ENCODE measurements around the gene CENPO.

The CENPO gene

DNA sequence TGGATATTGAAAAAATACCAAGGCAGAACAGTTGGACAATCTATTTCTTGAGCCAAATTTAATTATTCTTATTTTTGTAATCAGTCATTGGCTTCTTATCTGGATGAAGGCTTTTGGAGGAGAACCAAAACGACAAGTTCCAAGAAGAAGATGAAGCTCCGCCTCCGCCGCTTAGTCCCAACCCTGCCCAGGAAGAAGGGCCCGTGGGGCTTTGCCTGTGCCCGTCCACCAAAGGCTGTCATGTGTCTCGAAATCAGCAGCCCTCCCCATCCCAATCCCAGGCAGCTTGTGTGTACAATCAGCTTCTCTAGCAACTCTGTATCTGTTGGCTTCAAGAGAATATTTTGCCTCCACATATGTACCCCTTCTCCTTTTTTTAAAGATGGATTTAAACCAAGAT is 24.6 kb upstream of the CENPO start:
- no peak for DNase-seq
- H3K27ac ChIP-seq (ENCODE audit: insufficient read depth in 1 of 2, low read depth in 1 of 2, low read length in 2 of 2, poor library complexity in 1 of 2, severe bottlenecking in 2 of 2), result no peak overlapping the region
- H3K27me3 ChIP-seq (replicated peaks in 2 of 5; ENCODE audit: control insufficient read depth in 4 of 5, insufficient read depth in 5 of 5, low read length in 4 of 5), result no peaks in the 10 kb centered on the region
- H3K4me3 ChIP-seq (ENCODE audit: control insufficient read depth in 1 of 7, extremely low read depth in 1 of 7, insufficient read depth in 4 of 7, low read depth in 2 of 7, low read length in 6 of 7), result no peak overlapping the region
- ChIA-PET POLR2A (no interaction called here), CTCF (interaction anchor here (0.6 kb wide), 1 partner anchor 168 kb away, joined by 3 read pairs; no protein-coding TSS in a partner anchor)
- peaks cover 11 to 29% (median 22%) of the 10 kb centered on the region in 4 experiments for H3K36me3 ChIP-seq (ENCODE audit: control insufficient read depth in 4 of 4, insufficient read depth in 4 of 4, low read length in 3 of 4)
- H3K9me3 ChIP-seq (ENCODE audit: control extremely low read depth in 1 of 5, control insufficient read depth in 4 of 5, insufficient read depth in 2 of 5, low read depth in 1 of 5, low read length in 4 of 5), result no peaks in the 10 kb centered on the region
- WGBS (ENCODE audit: insufficient coverage), result 100% methylated on average over 4 of the region's 7 CpGs
- no peaks in the 10 kb centered on the region for H3K4me1 ChIP-seq (ENCODE audit: control extremely low read depth in 1 of 4, control insufficient read depth in 4 of 4, insufficient read depth in 4 of 4, low read length in 3 of 4)

DNA sequence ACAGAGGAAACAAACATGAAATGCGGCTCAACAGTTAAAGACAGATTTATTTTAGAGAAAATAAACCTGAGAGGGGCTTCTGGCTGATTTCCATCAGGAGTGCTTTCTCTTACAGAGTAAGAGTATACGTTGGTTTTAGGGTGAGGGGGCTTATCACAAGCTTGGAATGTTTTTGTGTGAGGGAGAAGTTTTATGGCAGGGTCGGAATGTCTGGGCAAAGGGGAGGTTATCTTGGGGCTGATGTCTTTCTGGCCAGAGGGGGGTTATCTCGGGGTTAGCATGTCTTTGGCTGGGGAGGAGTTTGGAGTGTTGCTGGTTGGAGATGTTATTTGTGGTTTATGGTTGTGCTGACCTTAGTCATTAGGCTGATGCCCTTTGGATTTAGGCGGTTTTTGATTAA is 22.2 kb upstream of the CENPO start:
- POLR2A ChIA-PET, result no interaction called here
- Histone ChIP-seq H3K27ac (ENCODE audit: insufficient read depth in 1 of 2, low read depth in 1 of 2, low read length in 2 of 2, poor library complexity in 1 of 2, severe bottlenecking in 2 of 2) (no peak overlapping the region), H3K36me3 (ENCODE audit: control insufficient read depth in 4 of 4, insufficient read depth in 4 of 4, low read length in 3 of 4) (peaks cover 6 to 19% (median 13%) of the 10 kb centered on the region in 4 experiments), H3K4me3 (ENCODE audit: control insufficient read depth in 1 of 7, extremely low read depth in 1 of 7, insufficient read depth in 4 of 7, low read depth in 2 of 7, low read length in 6 of 7) (no peak overlapping the region), H3K4me1 (ENCODE audit: control extremely low read depth in 1 of 4, control insufficient read depth in 4 of 4, insufficient read depth in 4 of 4, low read length in 3 of 4) (no peaks in the 10 kb centered on the region), H3K27me3 (replicated peaks in 2 of 5; ENCODE audit: control insufficient read depth in 4 of 5, insufficient read depth in 5 of 5, low read length in 4 of 5) (no peaks in the 10 kb centered on the region), H3K9me3 (ENCODE audit: control extremely low read depth in 1 of 5, control insufficient read depth in 4 of 5, insufficient read depth in 2 of 5, low read depth in 1 of 5, low read length in 4 of 5) (no peaks in the 10 kb centered on the region)
- CTCF ChIA-PET, result no interaction called here
- WGBS (ENCODE audit: insufficient coverage), result 97% methylated on average over 4 of the region's 5 CpGs
- DNase-seq, result no peak

DNA sequence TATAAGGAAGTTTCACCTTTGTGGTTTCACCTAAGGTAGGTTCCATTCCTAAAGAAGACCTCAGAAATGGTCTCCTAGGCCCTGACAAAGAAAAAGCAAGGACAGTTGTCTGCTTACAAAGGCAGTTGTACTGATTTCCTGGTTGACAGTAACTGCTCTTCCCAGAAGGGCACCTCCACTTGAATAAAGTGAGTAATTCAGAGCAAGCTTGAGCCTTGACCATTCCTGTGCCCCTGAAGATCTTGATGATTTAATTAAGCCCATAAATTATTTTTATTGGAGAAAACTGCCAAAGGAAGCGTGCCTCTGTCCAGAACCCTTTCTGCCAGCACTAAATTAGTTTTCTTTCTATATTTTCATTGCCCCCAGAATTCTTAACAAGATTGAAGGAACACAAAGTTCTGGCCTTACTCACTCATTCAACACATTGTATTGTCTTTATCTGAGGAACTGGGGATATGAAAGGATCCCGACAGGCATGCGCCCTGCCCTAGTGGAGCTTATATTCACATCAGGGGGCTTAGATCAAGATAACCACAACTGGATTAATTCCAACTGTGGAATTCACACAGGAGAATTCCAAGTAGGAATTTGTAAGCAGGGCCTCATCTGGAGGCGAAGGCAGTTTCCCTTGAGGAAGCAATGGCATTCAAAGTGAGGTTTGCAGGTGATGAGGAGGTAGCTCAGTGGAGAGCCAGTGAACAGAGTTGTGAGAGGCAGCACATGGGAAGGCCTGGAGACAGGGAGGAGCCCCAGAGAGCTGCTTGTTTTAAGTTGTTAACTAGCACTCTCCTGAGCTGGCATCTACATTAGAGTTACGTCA is 21.2 kb upstream of the CENPO start:
- POLR2A ChIA-PET, result no interaction called here
- H3K36me3 ChIP-seq (ENCODE audit: control insufficient read depth in 4 of 4, insufficient read depth in 4 of 4, low read length in 3 of 4), result peaks cover 4 to 19% (median 10%) of the 10 kb centered on the region in 4 experiments
- 100% methylated on average over 5 of the region's 5 CpGs for WGBS (ENCODE audit: insufficient coverage)
- H3K27me3 ChIP-seq (replicated peaks in 2 of 5; ENCODE audit: control insufficient read depth in 4 of 5, insufficient read depth in 5 of 5, low read length in 4 of 5), result peaks cover 0 to 2% (median 0%) of the 10 kb centered on the region in 5 experiments
- no peaks in the 10 kb centered on the region for H3K9me3 ChIP-seq (ENCODE audit: control extremely low read depth in 1 of 5, control insufficient read depth in 4 of 5, insufficient read depth in 2 of 5, low read depth in 1 of 5, low read length in 4 of 5)
- no peak for DNase-seq
- no peak overlapping the region for H3K4me3 ChIP-seq (ENCODE audit: control insufficient read depth in 1 of 7, extremely low read depth in 1 of 7, insufficient read depth in 4 of 7, low read depth in 2 of 7, low read length in 6 of 7)
- H3K4me1 ChIP-seq (ENCODE audit: control extremely low read depth in 1 of 4, control insufficient read depth in 4 of 4, insufficient read depth in 4 of 4, low read length in 3 of 4), result no peaks in the 10 kb centered on the region
- no peak overlapping the region for H3K27ac ChIP-seq (ENCODE audit: insufficient read depth in 1 of 2, low read depth in 1 of 2, low read length in 2 of 2, poor library complexity in 1 of 2, severe bottlenecking in 2 of 2)
- CTCF ChIA-PET, result no interaction called here

DNA sequence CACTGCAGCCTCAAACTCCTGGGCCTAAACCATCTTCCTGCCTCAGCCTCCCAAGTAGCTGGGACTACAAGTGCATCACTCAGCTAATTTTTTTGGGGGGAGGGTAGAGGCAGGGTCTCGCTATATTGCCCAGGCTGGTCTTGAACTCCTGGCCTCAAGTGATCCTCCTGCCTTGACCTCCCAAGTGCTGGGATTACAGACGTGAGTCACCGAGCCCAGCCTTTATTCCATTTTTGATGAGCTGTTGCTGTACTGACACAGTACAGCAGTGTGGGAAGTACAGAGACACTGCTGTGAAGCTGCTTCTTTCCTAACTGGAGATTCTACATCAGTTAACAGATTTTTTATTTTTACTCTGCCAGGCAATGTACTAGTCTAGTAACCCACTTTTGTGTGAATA is 18.9 kb upstream of the CENPO start:
- no peak overlapping the region for H3K4me3 ChIP-seq (ENCODE audit: control insufficient read depth in 1 of 7, extremely low read depth in 1 of 7, insufficient read depth in 4 of 7, low read depth in 2 of 7, low read length in 6 of 7)
- no peak for DNase-seq
- H3K27ac ChIP-seq (ENCODE audit: insufficient read depth in 1 of 2, low read depth in 1 of 2, low read length in 2 of 2, poor library complexity in 1 of 2, severe bottlenecking in 2 of 2), result no peak overlapping the region
- H3K9me3 ChIP-seq (ENCODE audit: control extremely low read depth in 1 of 5, control insufficient read depth in 4 of 5, insufficient read depth in 2 of 5, low read depth in 1 of 5, low read length in 4 of 5), result no peaks in the 10 kb centered on the region
- H3K27me3 ChIP-seq (replicated peaks in 2 of 5; ENCODE audit: control insufficient read depth in 4 of 5, insufficient read depth in 5 of 5, low read length in 4 of 5), result peaks cover 0 to 2% (median 0%) of the 10 kb centered on the region in 5 experiments
- ChIA-PET POLR2A (interaction anchor here (0.5 kb wide), 1 partner anchor 329 kb away, joined by 4 read pairs; no protein-coding TSS in a partner anchor), CTCF (interaction anchor here (1.3 kb wide), 1 partner anchor 12 kb away, joined by 3 read pairs; no protein-coding TSS in a partner anchor)
- peaks cover 0 to 9% (median 6%) of the 10 kb centered on the region in 4 experiments for H3K36me3 ChIP-seq (ENCODE audit: control insufficient read depth in 4 of 4, insufficient read depth in 4 of 4, low read length in 3 of 4)
- peaks cover 0 to 9% (median 7%) of the 10 kb centered on the region in 4 experiments for H3K4me1 ChIP-seq (ENCODE audit: control extremely low read depth in 1 of 4, control insufficient read depth in 4 of 4, insufficient read depth in 4 of 4, low read length in 3 of 4)
- 85% methylated on average over 3 of the region's 3 CpGs for WGBS (ENCODE audit: insufficient coverage)

- ChIA-PET POLR2A (interaction anchor here (0.6 kb wide), 1 partner anchor 259 kb away, joined by 8 read pairs; no protein-coding TSS in a partner anchor), CTCF (interaction anchor here (0.7 to 1.8 kb wide), 4 partner anchors 13 to 366 kb away, joined by 3 to 5 read pairs (median 3); partner anchors contain the start of genes CENPO and PTRHD1)
- H3K9me3 ChIP-seq (ENCODE audit: control extremely low read depth in 1 of 5, control insufficient read depth in 4 of 5, insufficient read depth in 2 of 5, low read depth in 1 of 5, low read length in 4 of 5), result peaks cover 0 to 5% (median 2%) of the 10 kb centered on the region in 5 experiments
- no peak overlapping the region for H3K4me3 ChIP-seq (ENCODE audit: control insufficient read depth in 1 of 7, extremely low read depth in 1 of 7, insufficient read depth in 4 of 7, low read depth in 2 of 7, low read length in 6 of 7)
- H3K4me1 ChIP-seq (ENCODE audit: control extremely low read depth in 1 of 4, control insufficient read depth in 4 of 4, insufficient read depth in 4 of 4, low read length in 3 of 4), result peaks cover 0 to 9% (median 8%) of the 10 kb centered on the region in 4 experiments
- H3K36me3 ChIP-seq (ENCODE audit: control insufficient read depth in 4 of 4, insufficient read depth in 4 of 4, low read length in 3 of 4), result no peaks in the 10 kb centered on the region
- H3K27ac ChIP-seq (ENCODE audit: insufficient read depth in 1 of 2, low read depth in 1 of 2, low read length in 2 of 2, poor library complexity in 1 of 2, severe bottlenecking in 2 of 2), result no peak overlapping the region
- WGBS (ENCODE audit: insufficient coverage), result no CpG with 5 or more reads among the region's 2 CpGs
- H3K27me3 ChIP-seq (replicated peaks in 2 of 5; ENCODE audit: control insufficient read depth in 4 of 5, insufficient read depth in 5 of 5, low read length in 4 of 5), result peaks cover 0 to 18% (median 7%) of the 10 kb centered on the region in 5 experiments
- DNase-seq, result no peak
These were observed 14.1 kb upstream of the CENPO start for GRCh38 chr2:24779116-24779515.

DNA sequence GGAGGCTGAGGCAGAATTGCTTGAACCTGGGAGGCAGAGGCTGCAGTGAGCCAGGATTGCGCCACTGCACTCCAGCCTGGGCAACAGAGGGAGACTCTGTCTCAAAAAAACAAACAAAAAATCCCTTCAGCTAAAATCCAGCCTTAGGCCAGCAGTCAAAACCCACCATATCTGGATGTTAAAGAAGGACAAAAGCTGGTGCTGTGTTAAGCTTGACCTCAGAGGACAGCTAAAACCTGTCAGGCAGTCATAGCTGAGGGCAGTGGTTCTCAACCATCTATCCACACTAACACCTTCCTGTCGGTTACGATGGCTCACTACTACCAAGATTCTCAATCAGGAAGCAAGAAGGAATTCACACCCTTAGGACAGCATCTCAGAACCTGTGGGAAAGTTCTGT is 9.6 kb upstream of the CENPO start:
- WGBS (ENCODE audit: insufficient coverage), result no CpG with 5 or more reads among the region's 3 CpGs
- CTCF ChIA-PET, result interaction anchor here (1.4 kb wide), 1 partner anchor 9 kb away, joined by 3 read pairs; no protein-coding TSS in a partner anchor
- Histone ChIP-seq H3K27ac (ENCODE audit: insufficient read depth in 1 of 2, low read depth in 1 of 2, low read length in 2 of 2, poor library complexity in 1 of 2, severe bottlenecking in 2 of 2) (no peak overlapping the region), H3K4me1 (ENCODE audit: control extremely low read depth in 1 of 4, control insufficient read depth in 4 of 4, insufficient read depth in 4 of 4, low read length in 3 of 4) (peaks cover 0 to 20% (median 15%) of the 10 kb centered on the region in 4 experiments), H3K4me3 (ENCODE audit: control insufficient read depth in 1 of 7, extremely low read depth in 1 of 7, insufficient read depth in 4 of 7, low read depth in 2 of 7, low read length in 6 of 7) (no peak overlapping the region), H3K36me3 (ENCODE audit: control insufficient read depth in 4 of 4, insufficient read depth in 4 of 4, low read length in 3 of 4) (no peaks in the 10 kb centered on the region), H3K9me3 (ENCODE audit: control extremely low read depth in 1 of 5, control insufficient read depth in 4 of 5, insufficient read depth in 2 of 5, low read depth in 1 of 5, low read length in 4 of 5) (peaks cover 0 to 5% (median 4%) of the 10 kb centered on the region in 5 experiments), H3K27me3 (replicated peaks in 2 of 5; ENCODE audit: control insufficient read depth in 4 of 5, insufficient read depth in 5 of 5, low read length in 4 of 5) (peaks cover 0 to 21% (median 5%) of the 10 kb centered on the region in 5 experiments)
- POLR2A ChIA-PET, result no interaction called here
- DNase-seq, result no peak

Data from common myeloid progenitor, CD34-positive (primary cell).